ENCODE measurements around the gene EPB41. TPM values are rescaled to one million over a fixed set of nuclear protein-coding genes. Genes with fewer than 3 reads are reported as not detected.

The EPB41 gene
- total and polyA plus RNA-seq, 9 of the 15 experiments (the other 6 are each of a cell fraction or from before 2014, with no cell fraction given), result 3.7 to 213 (median 141) TPM

DNA sequence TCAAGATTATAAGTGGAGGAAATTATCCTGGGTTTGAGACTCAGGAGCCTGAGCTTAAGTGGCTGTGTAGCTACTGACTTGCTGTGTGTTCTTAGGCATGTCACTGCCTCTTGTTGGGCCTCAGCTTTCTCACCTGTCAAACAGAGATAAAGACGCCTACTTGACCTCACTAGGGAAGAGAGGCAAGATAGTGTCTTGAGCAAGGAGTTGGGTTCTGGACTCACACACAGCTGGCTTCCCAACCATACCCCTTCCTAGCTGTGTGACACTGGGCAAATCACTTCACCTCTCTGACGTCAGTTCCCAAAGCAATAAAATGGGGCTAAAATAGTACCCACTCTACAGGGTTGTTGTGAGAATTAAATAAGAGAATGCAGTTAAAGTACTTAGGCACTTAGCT is 11.6 kb upstream of the EPB41 start (continued):
- TF ChIP-seq POLR3A (IDR thresholded peaks at IDR 0.05; ENCODE audit: borderline replicate concordance, extremely low read depth, insufficient read depth, insufficient read length) (no peak), PTRF (tag; IDR thresholded peaks at IDR 0.05) (no peak), E2F5 (CRISPR knock-in tag; IDR thresholded peaks at IDR 0.05) (no peak), SRSF7 (optimal IDR thresholded peaks at IDR 0.05; ENCODE audit: low read depth, low read length) (no peak), ATF1 (CRISPR knock-in tag; IDR thresholded peaks at IDR 0.05) (no peak), ATF1 (tag; IDR thresholded peaks at IDR 0.05) (peak; percentile 53), BHLHE40 (IDR thresholded peaks at IDR 0.05; ENCODE audit: low read length) (peak; percentile 17; the same call in 1 of the 2 replicates), CTBP1 (IDR thresholded peaks at IDR 0.05; ENCODE audit: borderline replicate concordance) (peak; percentile 65), ZNF354B (CRISPR knock-in tag; IDR thresholded peaks at IDR 0.05) (no peak), HNRNPL (IDR thresholded peaks at IDR 0.05; ENCODE audit: low read depth, low read length) (no peak), ZNF507 (tag; conservative IDR thresholded peaks at IDR 0.05) (no peak), ZBTB2 (IDR thresholded peaks at IDR 0.05) (no peak), ZNF830 (CRISPR knock-in tag; IDR thresholded peaks at IDR 0.05) (no peak), NR1H2 (CRISPR knock-in tag; IDR thresholded peaks at IDR 0.05) (no peak), ZNF124 (CRISPR knock-in tag; IDR thresholded peaks at IDR 0.05) (no peak), ZNF133 (CRISPR knock-in tag; IDR thresholded peaks at IDR 0.05) (no peak), ZNF551 (CRISPR knock-in tag; IDR thresholded peaks at IDR 0.05) (no peak), TOE1 (IDR thresholded peaks at IDR 0.05; ENCODE audit: borderline replicate concordance) (0 out of 2 replicates have a peak, but pooled peaks have one; percentile 28), TOE1 (CRISPR knock-in tag; IDR thresholded peaks at IDR 0.05; ENCODE audit: borderline replicate concordance, low read depth) (no peak), NCOA1 (IDR thresholded peaks at IDR 0.05; ENCODE audit: low read depth) (no peak)
- TF ChIP-seq, protein P1, sequence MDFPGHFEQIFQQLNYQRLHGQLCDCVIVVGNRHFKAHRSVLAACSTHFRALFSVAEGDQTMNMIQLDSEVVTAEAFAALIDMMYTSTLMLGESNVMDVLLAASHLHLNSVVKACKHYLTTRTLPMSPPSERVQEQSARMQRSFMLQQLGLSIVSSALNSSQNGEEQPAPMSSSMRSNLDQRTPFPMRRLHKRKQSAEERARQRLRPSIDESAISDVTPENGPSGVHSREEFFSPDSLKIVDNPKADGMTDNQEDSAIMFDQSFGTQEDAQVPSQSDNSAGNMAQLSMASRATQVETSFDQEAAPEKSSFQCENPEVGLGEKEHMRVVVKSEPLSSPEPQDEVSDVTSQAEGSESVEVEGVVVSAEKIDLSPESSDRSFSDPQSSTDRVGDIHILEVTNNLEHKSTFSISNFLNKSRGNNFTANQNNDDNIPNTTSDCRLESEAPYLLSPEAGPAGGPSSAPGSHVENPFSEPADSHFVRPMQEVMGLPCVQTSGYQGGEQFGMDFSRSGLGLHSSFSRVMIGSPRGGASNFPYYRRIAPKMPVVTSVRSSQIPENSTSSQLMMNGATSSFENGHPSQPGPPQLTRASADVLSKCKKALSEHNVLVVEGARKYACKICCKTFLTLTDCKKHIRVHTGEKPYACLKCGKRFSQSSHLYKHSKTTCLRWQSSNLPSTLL (IDR thresholded peaks at IDR 0.05), result no peak
- TF ChIP-seq, protein P2, sequence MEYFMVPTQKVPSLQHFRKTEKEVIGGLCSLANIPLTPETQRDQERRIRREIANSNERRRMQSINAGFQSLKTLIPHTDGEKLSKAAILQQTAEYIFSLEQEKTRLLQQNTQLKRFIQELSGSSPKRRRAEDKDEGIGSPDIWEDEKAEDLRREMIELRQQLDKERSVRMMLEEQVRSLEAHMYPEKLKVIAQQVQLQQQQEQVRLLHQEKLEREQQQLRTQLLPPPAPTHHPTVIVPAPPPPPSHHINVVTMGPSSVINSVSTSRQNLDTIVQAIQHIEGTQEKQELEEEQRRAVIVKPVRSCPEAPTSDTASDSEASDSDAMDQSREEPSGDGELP (CRISPR knock-in tag; IDR thresholded peaks at IDR 0.05; ENCODE audit: borderline replicate concordance), result peak; percentile 76
- TF ChIP-seq, protein P3, sequence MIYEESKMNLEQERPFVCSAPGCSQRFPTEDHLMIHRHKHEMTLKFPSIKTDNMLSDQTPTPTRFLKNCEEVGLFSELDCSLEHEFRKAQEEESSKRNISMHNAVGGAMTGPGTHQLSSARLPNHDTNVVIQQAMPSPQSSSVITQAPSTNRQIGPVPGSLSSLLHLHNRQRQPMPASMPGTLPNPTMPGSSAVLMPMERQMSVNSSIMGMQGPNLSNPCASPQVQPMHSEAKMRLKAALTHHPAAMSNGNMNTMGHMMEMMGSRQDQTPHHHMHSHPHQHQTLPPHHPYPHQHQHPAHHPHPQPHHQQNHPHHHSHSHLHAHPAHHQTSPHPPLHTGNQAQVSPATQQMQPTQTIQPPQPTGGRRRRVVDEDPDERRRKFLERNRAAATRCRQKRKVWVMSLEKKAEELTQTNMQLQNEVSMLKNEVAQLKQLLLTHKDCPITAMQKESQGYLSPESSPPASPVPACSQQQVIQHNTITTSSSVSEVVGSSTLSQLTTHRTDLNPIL (CRISPR knock-in tag; IDR thresholded peaks at IDR 0.05), result no peak
